Left lung (tissue), 10 donors: Measurements from ENCODE around the gene MAP3K7CL. TPM values are rescaled to one million over a fixed set of nuclear protein-coding genes. Genes with fewer than 3 reads are reported as not detected.

Experiments used
- ATAC-seq: fragments of 200-7000 bp; cut with Tn5 transposase; one replicate; pipeline ENCODE4 v1.9.1; 2020; ENCODE audit warnings: moderate library complexity
- DNase-seq, 4 donors: peaks; one replicate each; pipeline ENCODE4 v3.0.0-alpha.2; 2013 to 2020
- H3K27ac ChIP-seq, 2 donors: fragments of 200-600 bp; sonication (generic) in 1 of 2; one replicate each; pipeline versions ENCODE4 v1.5.0 to v1.8.0; 2020 to 2021
- H3K27me3 ChIP-seq, 2 donors: fragments of 200-600 bp; sonication (generic) in 1 of 2; one replicate each; pipeline versions ENCODE4 v1.5.0 to v1.8.0; 2020 to 2021
- H3K36me3 ChIP-seq, 2 donors: fragments of 200-600 bp; sonication (generic) in 1 of 2; one replicate each; pipeline versions ENCODE4 v1.5.0 to v1.8.0; 2020 to 2021
- H3K4me1 ChIP-seq, 2 donors: fragments of 200-600 bp; one replicate each; pipeline ENCODE4 v1.8.0; 2021
- H3K4me3 ChIP-seq, 2 donors: fragments of 200-600 bp; sonication (generic) in 1 of 2; one replicate each; pipeline versions ENCODE4 v1.5.0 to v1.8.0; 2020 to 2021; ENCODE audit warnings: mild to moderate bottlenecking in 1 of 2
- H3K9me3 ChIP-seq, 2 donors: fragments of 200-600 bp; sonication (generic) in 1 of 2; one replicate each; pipeline versions ENCODE4 v1.5.0 to v1.8.0; 2020 to 2021
- CTCF ChIP-seq, 2 donors: fragments of 200-600 bp; sonication (generic) in 1 of 2; IDR thresholded peaks; one replicate each; pipeline versions ENCODE4 v1.5.0 to v1.8.0; 2021; ENCODE audit warnings: antibody characterized with exemption in 2 of 2
- intact Hi-C, 2 donors: fragments of 100-400 bp; cut with DNase I; formaldehyde crosslinking; loops; one replicate each; pipeline versions ENCODE4 v1.11.2 to v1.14.2; 2022
- polyA plus RNA-seq, 6 donors: library from polyadenylated mRNA; unstranded; fragments of 120-200 nt; gene quantifications; one replicate each; pipeline ENCODE4 v1.2.1, GENCODE V29; 2013; ENCODE audit not compliant: insufficient read length in 6 of 6
- total RNA-seq, 2 donors: library from RNA; stranded (reverse); fragmentation: NEBNext Ultra II Directional; extraction: Animal tissue kit (Norgen Biotek cat#: 25700); gene quantifications; one replicate each; pipeline ENCODE4 v1.2.1, GENCODE V29; 2021
- donor health status: DM: no; HTN: yes; CAD: no.
- donor health status: DM: no; HTN: no; CAD: no.

Gene MAP3K7CL
- total and polyA plus RNA-seq, 8 donors: 5.0 to 8.5 (median 6.8) TPM

- ATAC-seq (no peak), DNase-seq (no peak)
- no peak for TF ChIP-seq CTCF (IDR thresholded peaks at IDR 0.05)
- H3K27me3 ChIP-seq: no peaks in the 10 kb centered on the region
- H3K9me3 ChIP-seq: peaks cover 0 to 7% of the 10 kb centered on the region in 2 donors
- intact Hi-C loops: no loop called here
- H3K36me3 ChIP-seq: no peaks in the 10 kb centered on the region
- no peak overlapping the region for H3K4me3 ChIP-seq
- H3K4me1 ChIP-seq: peaks cover 0 to 8% of the 10 kb centered on the region in 2 donors
- H3K27ac ChIP-seq: no peak overlapping the region
Measured at GRCh38 chr21:29206445-29206844, 76.0 kb downstream of the MAP3K7CL start.

GRCh38 chr21:29207201-29207600 is 76.8 kb downstream of the MAP3K7CL start:
- H3K27ac ChIP-seq: peak overlapping the region in 1 of 2 donors; percentile 74
- ATAC-seq (no peak), DNase-seq (no peak)
- H3K9me3 ChIP-seq: no peaks in the 10 kb centered on the region
- no peak for TF ChIP-seq CTCF (IDR thresholded peaks at IDR 0.05)
- H3K4me1 ChIP-seq: peaks cover 0 to 8% of the 10 kb centered on the region in 2 donors
- intact Hi-C loops: no loop called here
- no peak overlapping the region for H3K4me3 ChIP-seq
- H3K36me3 ChIP-seq: no peaks in the 10 kb centered on the region
- H3K27me3 ChIP-seq: no peaks in the 10 kb centered on the region

GRCh38 chr21:29208044-29208681 is 77.7 kb downstream of the MAP3K7CL start:
- ATAC-seq (peak; percentile 21), DNase-seq (no peak)
- Histone ChIP-seq H3K4me1 (peaks cover 0 to 8% of the 10 kb centered on the region in 2 donors), H3K27ac (peak overlapping the region; percentile 45 to 74), H3K4me3 (no peak overlapping the region), H3K36me3 (no peaks in the 10 kb centered on the region), H3K27me3 (no peaks in the 10 kb centered on the region), H3K9me3 (no peaks in the 10 kb centered on the region)
- intact Hi-C loops: no loop called here
- TF ChIP-seq CTCF (IDR thresholded peaks at IDR 0.05): no peak

- Histone ChIP-seq H3K9me3 (no peaks in the 10 kb centered on the region), H3K4me1 (peaks cover 0 to 8% of the 10 kb centered on the region in 2 donors), H3K27ac (peak overlapping the region; percentile 45 to 74), H3K36me3 (no peaks in the 10 kb centered on the region), H3K4me3 (no peak overlapping the region), H3K27me3 (no peaks in the 10 kb centered on the region)
- DNase-seq (peak in 1 of 4 donors; percentile 44), ATAC-seq (peak; percentile 62)
- TF ChIP-seq CTCF (IDR thresholded peaks at IDR 0.05): no peak
- intact Hi-C loops: no loop called here
Measured at GRCh38 chr21:29208682-29209059, 78.2 kb downstream of the MAP3K7CL start.

- Histone ChIP-seq H3K4me3 (no peak overlapping the region), H3K27me3 (no peaks in the 10 kb centered on the region), H3K4me1 (peaks cover 0 to 8% of the 10 kb centered on the region in 2 donors), H3K27ac (peak overlapping the region in 1 of 2 donors; percentile 74), H3K9me3 (no peaks in the 10 kb centered on the region), H3K36me3 (no peaks in the 10 kb centered on the region)
- DNase-seq: no peak
- TF ChIP-seq CTCF (IDR thresholded peaks at IDR 0.05): no peak
- intact Hi-C loops: no loop called here
- ATAC-seq: no peak
Measured at GRCh38 chr21:29209696-29210095, 79.3 kb downstream of the MAP3K7CL start.
